ENCODE results near the gene GLP2R.

Gene GLP2R

GRCh38 chr17:9810100-9810949 is 15.4 kb upstream of the GLP2R start:
- Histone ChIP-seq H3K36me3 (replicated peaks; ENCODE audit: insufficient read depth, low read length) (no peaks in the 10 kb centered on the region), H3K4me1 (ENCODE audit: low read length) (no peaks in the 10 kb centered on the region), H3K79me2 (ENCODE audit: low read length) (no peaks in the 10 kb centered on the region), H3K9ac (ENCODE audit: low read length) (no peak overlapping the region), H3K9me2 (replicated peaks; ENCODE audit: insufficient read depth, low read length) (no peaks in the 10 kb centered on the region), H3K9me3 (replicated peaks; ENCODE audit: insufficient read depth, low read length) (no peaks in the 10 kb centered on the region), H4K20me1 (ENCODE audit: insufficient read depth, low read length) (no peaks in the 10 kb centered on the region), H3K27me3 (replicated peaks; ENCODE audit: insufficient read depth, low read length) (no peaks in the 10 kb centered on the region), H3K27ac (ENCODE audit: low read length) (no peak overlapping the region), H3K4me2 (ENCODE audit: low read depth, low read length) (no peak overlapping the region), H3F3A (ENCODE audit: insufficient read depth, low read length) (no peaks in the 10 kb centered on the region), H3K4me3 (ENCODE audit: low read length) (no peak overlapping the region), H2AFZ (ENCODE audit: low read length) (no peak overlapping the region)
- TF ChIP-seq CTCF (IDR thresholded peaks at IDR 0.05; ENCODE audit: low read length) (no peak), EZH2phosphoT487 (IDR thresholded peaks at IDR 0.05; ENCODE audit: low read length) (no peak), EZH2 (optimal IDR thresholded peaks at IDR 0.05; ENCODE audit: low read depth, low read length) (no peak)
- no peak for DNase-seq

DNA sequence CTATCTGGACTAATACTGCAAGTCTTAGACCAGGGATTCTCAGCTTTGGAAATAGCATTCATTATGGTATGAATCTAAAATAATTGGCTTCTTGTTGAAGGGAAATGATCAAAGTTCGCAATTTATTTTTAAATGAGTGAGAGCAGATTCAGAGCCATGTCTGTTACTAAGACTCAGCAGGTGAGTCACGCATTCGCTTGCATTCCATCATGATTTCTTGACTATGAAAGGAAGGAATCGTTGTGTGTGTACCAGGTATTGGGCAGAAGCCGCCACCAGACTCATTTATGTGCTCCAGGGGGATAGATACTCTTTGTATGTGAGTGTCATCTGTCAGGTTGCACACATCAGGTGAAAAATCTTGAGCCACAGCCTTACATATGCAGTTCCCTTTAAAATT is 14.6 kb upstream of the GLP2R start:
- H3K9me3 ChIP-seq (replicated peaks; ENCODE audit: insufficient read depth, low read length), result no peaks in the 10 kb centered on the region
- H3K79me2 ChIP-seq (ENCODE audit: low read length), result no peaks in the 10 kb centered on the region
- no peaks in the 10 kb centered on the region for H3K9me2 ChIP-seq (replicated peaks; ENCODE audit: insufficient read depth, low read length)
- H3F3A ChIP-seq (ENCODE audit: insufficient read depth, low read length), result no peaks in the 10 kb centered on the region
- no peaks in the 10 kb centered on the region for H3K27me3 ChIP-seq (replicated peaks; ENCODE audit: insufficient read depth, low read length)
- DNase-seq, result no peak
- H3K36me3 ChIP-seq (replicated peaks; ENCODE audit: insufficient read depth, low read length), result no peaks in the 10 kb centered on the region
- no peak overlapping the region for H3K4me3 ChIP-seq (ENCODE audit: low read length)
- no peak overlapping the region for H3K27ac ChIP-seq (ENCODE audit: low read length)
- H2AFZ ChIP-seq (ENCODE audit: low read length), result no peak overlapping the region
- TF ChIP-seq EZH2 (optimal IDR thresholded peaks at IDR 0.05; ENCODE audit: low read depth, low read length) (no peak), EZH2phosphoT487 (IDR thresholded peaks at IDR 0.05; ENCODE audit: low read length) (no peak)
- H3K4me2 ChIP-seq (ENCODE audit: low read depth, low read length), result no peak overlapping the region
- no peaks in the 10 kb centered on the region for H4K20me1 ChIP-seq (ENCODE audit: insufficient read depth, low read length)
- H3K9ac ChIP-seq (ENCODE audit: low read length), result no peak overlapping the region
- H3K4me1 ChIP-seq (ENCODE audit: low read length), result no peaks in the 10 kb centered on the region

- Histone ChIP-seq H3K36me3 (replicated peaks; ENCODE audit: insufficient read depth, low read length) (no peaks in the 10 kb centered on the region), H3K4me3 (ENCODE audit: low read length) (no peak overlapping the region), H2AFZ (ENCODE audit: low read length) (no peak overlapping the region), H3F3A (ENCODE audit: insufficient read depth, low read length) (no peaks in the 10 kb centered on the region), H3K79me2 (ENCODE audit: low read length) (no peaks in the 10 kb centered on the region), H4K20me1 (ENCODE audit: insufficient read depth, low read length) (no peaks in the 10 kb centered on the region), H3K4me2 (ENCODE audit: low read depth, low read length) (no peak overlapping the region), H3K9ac (ENCODE audit: low read length) (no peak overlapping the region), H3K4me1 (ENCODE audit: low read length) (no peaks in the 10 kb centered on the region), H3K9me2 (replicated peaks; ENCODE audit: insufficient read depth, low read length) (no peaks in the 10 kb centered on the region), H3K27ac (ENCODE audit: low read length) (no peak overlapping the region), H3K9me3 (replicated peaks; ENCODE audit: insufficient read depth, low read length) (no peaks in the 10 kb centered on the region), H3K27me3 (replicated peaks; ENCODE audit: insufficient read depth, low read length) (no peaks in the 10 kb centered on the region)
- TF ChIP-seq EZH2phosphoT487 (IDR thresholded peaks at IDR 0.05; ENCODE audit: low read length) (no peak), EZH2 (optimal IDR thresholded peaks at IDR 0.05; ENCODE audit: low read depth, low read length) (no peak), CTCF (IDR thresholded peaks at IDR 0.05; ENCODE audit: low read length) (no peak)
- no peak for DNase-seq
Observed at GRCh38 chr17:9811537-9811936, 14.2 kb upstream of the GLP2R start.

- no peaks in the 10 kb centered on the region for H3F3A ChIP-seq (ENCODE audit: insufficient read depth, low read length)
- no peak overlapping the region for H3K4me3 ChIP-seq (ENCODE audit: low read length)
- no peaks in the 10 kb centered on the region for H3K27me3 ChIP-seq (replicated peaks; ENCODE audit: insufficient read depth, low read length)
- no peaks in the 10 kb centered on the region for H3K9me3 ChIP-seq (replicated peaks; ENCODE audit: insufficient read depth, low read length)
- no peak for DNase-seq
- no peaks in the 10 kb centered on the region for H3K4me1 ChIP-seq (ENCODE audit: low read length)
- H3K27ac ChIP-seq (ENCODE audit: low read length), result no peak overlapping the region
- no peaks in the 10 kb centered on the region for H4K20me1 ChIP-seq (ENCODE audit: insufficient read depth, low read length)
- H3K9me2 ChIP-seq (replicated peaks; ENCODE audit: insufficient read depth, low read length), result no peaks in the 10 kb centered on the region
- H3K4me2 ChIP-seq (ENCODE audit: low read depth, low read length), result no peak overlapping the region
- H2AFZ ChIP-seq (ENCODE audit: low read length), result no peak overlapping the region
- no peak overlapping the region for H3K9ac ChIP-seq (ENCODE audit: low read length)
- no peaks in the 10 kb centered on the region for H3K36me3 ChIP-seq (replicated peaks; ENCODE audit: insufficient read depth, low read length)
- H3K79me2 ChIP-seq (ENCODE audit: low read length), result no peaks in the 10 kb centered on the region
- no peak for TF ChIP-seq CTCF (IDR thresholded peaks at IDR 0.05; ENCODE audit: low read length)
- no peak for TF ChIP-seq EZH2phosphoT487 (IDR thresholded peaks at IDR 0.05; ENCODE audit: low read length)
- TF ChIP-seq EZH2 (optimal IDR thresholded peaks at IDR 0.05; ENCODE audit: low read depth, low read length), result no peak
Observed at GRCh38 chr17:9813166-9813565, 12.6 kb upstream of the GLP2R start.
